IgD-negative memory B cell (primary cell): ENCODE results near the gene NDUFS3. TPM values are rescaled to one million over a fixed set of nuclear protein-coding genes. Genes with fewer than 3 reads are reported as not detected.
"Not testable (repeated sequence)": the region's sequence is repeated elsewhere in the genome, so short reads cannot be mapped to it uniquely, and the experiment has no call there.

Experiments used
- H3K27ac Mint-ChIP-seq, 3 donors: one replicate each; pipeline ENCODE4 v1.8.0; 2020 to 2022; ENCODE audit warnings: mild to moderate bottlenecking in 3 of 3, mixed read lengths in 3 of 3, moderate library complexity in 1 of 3
- H3K27me3 Mint-ChIP-seq: one replicate; pipeline ENCODE4 v1.8.0; 2021; ENCODE audit warnings: mixed read lengths
- H3K36me3 Mint-ChIP-seq: one replicate; pipeline ENCODE4 v1.8.0; 2020; ENCODE audit warnings: mild to moderate bottlenecking, mixed read lengths
- H3K4me1 Mint-ChIP-seq, 3 donors: one replicate each; pipeline ENCODE4 v1.8.0; 2020 to 2022; ENCODE audit warnings: mixed read lengths in 3 of 3, mild to moderate bottlenecking in 1 of 3
- H3K4me3 Mint-ChIP-seq, 4 donors: one replicate each; pipeline ENCODE4 v1.8.0; 2020 to 2022; ENCODE audit warnings: mild to moderate bottlenecking in 4 of 4, mixed read lengths in 4 of 4, moderate library complexity in 3 of 4
- H3K9me3 Mint-ChIP-seq, 3 donors: one replicate each; pipeline ENCODE4 v1.8.0; 2020 to 2021; ENCODE audit warnings: mixed read lengths in 3 of 3, mild to moderate bottlenecking in 1 of 3
- polyA plus RNA-seq: library from polyadenylated mRNA; unstranded; fragments of 300-500 nt; fragmentation: Illumina TruSeq; gene quantifications from one replicate; pipeline ENCODE4 v1.2.3, GENCODE V29; 2021

Gene NDUFS3
- polyA plus RNA-seq, 1 donor from 2014 or later = 105 TPM

- H3K27me3 Mint-ChIP-seq = no peaks in the 10 kb centered on the region
- peaks cover 27 to 37% (median 37%) of the 10 kb centered on the region in 3 donors for H3K4me1 Mint-ChIP-seq
- peak overlapping the region in 3 of 4 donors; percentile 96 to 98 (median 98) for H3K4me3 Mint-ChIP-seq
- H3K36me3 Mint-ChIP-seq = peaks cover 3% of the 10 kb centered on the region
- H3K27ac Mint-ChIP-seq = peak overlapping the region; percentile 68 to 98 (median 92)
- no peaks in the 10 kb centered on the region for H3K9me3 Mint-ChIP-seq
These were observed 28.4 kb upstream of the NDUFS3 start for GRCh38 chr11:47550288-47551047.

GRCh38 chr11:47551086-47551485 is 27.8 kb upstream of the NDUFS3 start:
- peaks cover 3% of the 10 kb centered on the region for H3K36me3 Mint-ChIP-seq
- H3K4me1 Mint-ChIP-seq = peaks cover 27 to 37% (median 37%) of the 10 kb centered on the region in 3 donors
- no peaks in the 10 kb centered on the region for H3K9me3 Mint-ChIP-seq
- H3K4me3 Mint-ChIP-seq = peak overlapping the region; percentile 96 to 98 (median 97)
- H3K27me3 Mint-ChIP-seq = no peaks in the 10 kb centered on the region
- H3K27ac Mint-ChIP-seq = peak overlapping the region; percentile 92 to 98 (median 97)

GRCh38 chr11:47552056-47552565 is 26.8 kb upstream of the NDUFS3 start:
- no peaks in the 10 kb centered on the region for H3K27me3 Mint-ChIP-seq
- peaks cover 25 to 34% (median 33%) of the 10 kb centered on the region in 3 donors for H3K4me1 Mint-ChIP-seq
- H3K4me3 Mint-ChIP-seq = peak overlapping the region; percentile 96 to 98 (median 97)
- peaks cover 3% of the 10 kb centered on the region for H3K36me3 Mint-ChIP-seq
- H3K9me3 Mint-ChIP-seq = no peaks in the 10 kb centered on the region
- peak overlapping the region; percentile 92 to 98 (median 97) for H3K27ac Mint-ChIP-seq

GRCh38 chr11:47552566-47553405 is 26.1 kb upstream of the NDUFS3 start, which contains the start of gene CELF1:
Gene CELF1, minus strand, starts transcription at chr11:47553132. Its CDS starts 53,609 bp downstream, at chr11:47499523.
- peak within 1 kb of the TSS; percentile 96 to 98 (median 97) for H3K4me3 Mint-ChIP-seq
- H3K27ac Mint-ChIP-seq = peak within 1 kb of the TSS; percentile 92 to 98 (median 97)
- no peaks in the 10 kb centered on the region for H3K9me3 Mint-ChIP-seq
- H3K4me1 Mint-ChIP-seq = peaks cover 25 to 32% (median 30%) of the 10 kb centered on the region in 3 donors
- H3K36me3 Mint-ChIP-seq = no peaks in the 10 kb centered on the region
- H3K27me3 Mint-ChIP-seq = no peaks in the 10 kb centered on the region

- Mint-ChIP-seq H3K36me3 (no peaks in the 10 kb centered on the region), H3K9me3 (no peaks in the 10 kb centered on the region), H3K4me3 (peak overlapping the region; percentile 83 to 98 (median 97)), H3K27me3 (no peaks in the 10 kb centered on the region), H3K27ac (peak overlapping the region; percentile 82 to 98 (median 92)), H3K4me1 (peaks cover 21 to 29% (median 25%) of the 10 kb centered on the region in 3 donors)
These were observed 25.5 kb upstream of the NDUFS3 start for GRCh38 chr11:47553406-47553743.

GRCh38 chr11:47557004-47557403 is 21.9 kb upstream of the NDUFS3 start:
- H3K9me3 Mint-ChIP-seq, H3K4me3 Mint-ChIP-seq, H3K27ac Mint-ChIP-seq, H3K4me1 Mint-ChIP-seq, H3K27me3 Mint-ChIP-seq, H3K36me3 Mint-ChIP-seq: not testable (repeated sequence)

GRCh38 chr11:47558695-47559094 is 20.2 kb upstream of the NDUFS3 start:
- no peak overlapping the region for H3K4me3 Mint-ChIP-seq
- no peaks in the 10 kb centered on the region for H3K36me3 Mint-ChIP-seq
- H3K27ac Mint-ChIP-seq = no peak overlapping the region
- peaks cover 2 to 5% (median 3%) of the 10 kb centered on the region in 3 donors for H3K4me1 Mint-ChIP-seq
- no peaks in the 10 kb centered on the region for H3K27me3 Mint-ChIP-seq
- no peaks in the 10 kb centered on the region for H3K9me3 Mint-ChIP-seq

GRCh38 chr11:47560426-47560825 is 18.4 kb upstream of the NDUFS3 start:
- Mint-ChIP-seq H3K27ac (no peak overlapping the region), H3K9me3 (no peaks in the 10 kb centered on the region), H3K36me3 (no peaks in the 10 kb centered on the region), H3K4me3 (peak overlapping the region in 1 of 4 donors; percentile 50), H3K27me3 (no peaks in the 10 kb centered on the region), H3K4me1 (peaks cover 0 to 6% (median 3%) of the 10 kb centered on the region in 3 donors)

- H3K4me1 Mint-ChIP-seq = peaks cover 3 to 13% (median 7%) of the 10 kb centered on the region in 3 donors
- not testable (repeated sequence) for H3K36me3 Mint-ChIP-seq, H3K27me3 Mint-ChIP-seq, H3K9me3 Mint-ChIP-seq, H3K27ac Mint-ChIP-seq
- peak overlapping the region in 3 of 4 donors; percentile 32 to 58 (median 43) for H3K4me3 Mint-ChIP-seq
These were observed 16.5 kb upstream of the NDUFS3 start for GRCh38 chr11:47562393-47562792.

- H3K36me3 Mint-ChIP-seq, H3K27me3 Mint-ChIP-seq, H3K27ac Mint-ChIP-seq, H3K9me3 Mint-ChIP-seq: not testable (repeated sequence)
- Mint-ChIP-seq H3K4me1 (peaks cover 3 to 13% (median 7%) of the 10 kb centered on the region in 3 donors), H3K4me3 (peak overlapping the region in 3 of 4 donors; percentile 60 to 87 (median 63))
These were observed 14.5 kb upstream of the NDUFS3 start for GRCh38 chr11:47564366-47564765.

GRCh38 chr11:47564933-47565339 is 13.9 kb upstream of the NDUFS3 start:
- H3K4me3 Mint-ChIP-seq = peak overlapping the region; percentile 84 to 91 (median 86)
- no peaks in the 10 kb centered on the region for H3K27me3 Mint-ChIP-seq
- H3K27ac Mint-ChIP-seq = peak overlapping the region in 2 of 3 donors; percentile 71 to 74
- no peaks in the 10 kb centered on the region for H3K9me3 Mint-ChIP-seq
- H3K36me3 Mint-ChIP-seq = no peaks in the 10 kb centered on the region
- peaks cover 3 to 13% (median 7%) of the 10 kb centered on the region in 3 donors for H3K4me1 Mint-ChIP-seq

GRCh38 chr11:47565340-47566148 is 13.3 kb upstream of the NDUFS3 start, which contains the start of gene PTPMT1:
Gene PTPMT1, plus strand, starts transcription at chr11:47565599. Its CDS starts 24 bp downstream, at chr11:47565623.
- peaks cover 3 to 13% (median 7%) of the 10 kb centered on the region in 3 donors for H3K4me1 Mint-ChIP-seq
- no peaks in the 10 kb centered on the region for H3K9me3 Mint-ChIP-seq
- H3K27me3 Mint-ChIP-seq = no peaks in the 10 kb centered on the region
- no peaks in the 10 kb centered on the region for H3K36me3 Mint-ChIP-seq
- peak within 1 kb of the TSS; percentile 84 to 91 (median 89) for H3K4me3 Mint-ChIP-seq
- H3K27ac Mint-ChIP-seq = peak within 1 kb of the TSS; percentile 39 to 86 (median 74)

- peak overlapping the region; percentile 84 to 91 (median 87) for H3K4me3 Mint-ChIP-seq
- no peaks in the 10 kb centered on the region for H3K9me3 Mint-ChIP-seq
- H3K4me1 Mint-ChIP-seq = peaks cover 3 to 13% (median 7%) of the 10 kb centered on the region in 3 donors
- H3K27ac Mint-ChIP-seq = peak overlapping the region in 2 of 3 donors; percentile 33 to 39
- H3K36me3 Mint-ChIP-seq = no peaks in the 10 kb centered on the region
- no peaks in the 10 kb centered on the region for H3K27me3 Mint-ChIP-seq
These were observed 12.7 kb upstream of the NDUFS3 start for GRCh38 chr11:47566149-47566698.

- Mint-ChIP-seq H3K27me3 (no peaks in the 10 kb centered on the region), H3K27ac (no peak overlapping the region), H3K4me3 (no peak overlapping the region), H3K36me3 (peaks cover 3% of the 10 kb centered on the region), H3K4me1 (peaks cover 0 to 19% (median 12%) of the 10 kb centered on the region in 3 donors), H3K9me3 (no peaks in the 10 kb centered on the region)
These were observed 9.2 kb upstream of the NDUFS3 start for GRCh38 chr11:47569646-47570045.
